ENCODE measurements around the gene EVX2.

The EVX2 gene

DNA sequence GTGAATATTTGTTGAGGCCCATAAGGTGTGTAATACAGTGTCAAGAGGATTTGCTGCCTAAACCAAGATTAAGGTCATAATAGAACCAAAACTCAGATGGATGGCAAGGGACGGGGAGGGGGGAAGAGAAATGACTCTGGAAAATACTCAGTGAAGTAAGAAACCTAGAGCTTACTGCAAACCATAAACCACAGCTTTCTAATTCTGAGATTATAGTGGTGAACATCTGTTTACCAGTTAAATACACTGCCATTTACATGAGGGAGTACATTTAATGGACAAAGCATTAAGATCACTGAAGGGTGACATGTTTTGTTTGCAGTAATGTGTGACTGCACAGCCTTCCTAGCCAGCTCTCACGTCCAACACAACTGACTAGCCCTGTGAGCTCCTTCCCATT lies 19.8 kb downstream of the EVX2 start:
- H3K36me3 ChIP-seq (ENCODE audit: insufficient read depth, low read length): no peaks in the 10 kb centered on the region
- H3K9me3 ChIP-seq (ENCODE audit: insufficient read depth, low read length, severe bottlenecking): no peaks in the 10 kb centered on the region
- ATAC-seq (ENCODE audit: insufficient read depth, low read depth) (no peak; the same call in 2 of the 3 replicates), DNase-seq (no peak)
- H2AFZ ChIP-seq (ENCODE audit: low read depth, low read length): no peak overlapping the region
- H3K27ac ChIP-seq (ENCODE audit: low read length): no peak overlapping the region
- no peaks in the 10 kb centered on the region for H3K79me2 ChIP-seq (ENCODE audit: insufficient read depth, low read length)
- H3K27me3 ChIP-seq (ENCODE audit: insufficient read depth, low read length, poor library complexity): peaks cover 13% of the 10 kb centered on the region
- H4K20me1 ChIP-seq (ENCODE audit: insufficient read depth, low read length): no peaks in the 10 kb centered on the region
- H3K9ac ChIP-seq (ENCODE audit: low read depth, low read length): no peak overlapping the region
- H3K4me3 ChIP-seq (ENCODE audit: low read depth in 1 of 2, low read length in 2 of 2): no peak overlapping the region
- TF ChIP-seq CTCF (IDR thresholded peaks at IDR 0.05; ENCODE audit: borderline replicate concordance, extremely low read depth, low read length, poor library complexity, severe bottlenecking): no peak
- no peak for TF ChIP-seq EZH2 (IDR thresholded peaks at IDR 0.05; ENCODE audit: borderline replicate concordance, low read depth, low read length, severe bottlenecking)
- no peak overlapping the region for H3K4me2 ChIP-seq (ENCODE audit: insufficient read depth, low read length)
- H3K4me1 ChIP-seq (ENCODE audit: insufficient read depth, low read length): no peaks in the 10 kb centered on the region

DNA sequence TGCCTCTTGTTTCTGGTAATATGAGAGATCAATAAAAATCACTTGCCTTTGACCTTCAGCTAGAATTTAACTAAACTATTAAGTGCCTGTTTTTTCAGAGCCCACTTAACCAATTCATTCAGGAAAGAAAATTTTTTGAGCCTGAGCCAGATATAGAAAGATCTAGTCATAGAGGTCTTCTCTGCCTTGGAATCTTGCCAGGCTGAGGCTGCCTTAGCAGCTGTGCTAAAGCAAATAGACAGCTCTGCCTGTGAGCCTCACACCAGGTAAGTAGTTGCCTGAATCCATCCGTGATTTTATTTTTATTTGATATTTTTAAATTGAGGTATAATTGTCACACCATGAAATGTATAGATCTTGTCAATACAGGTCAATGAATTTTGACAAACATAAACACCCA lies 27.4 kb downstream of the EVX2 start:
- no peak for TF ChIP-seq EZH2 (IDR thresholded peaks at IDR 0.05; ENCODE audit: borderline replicate concordance, low read depth, low read length, severe bottlenecking)
- no peak for TF ChIP-seq CTCF (IDR thresholded peaks at IDR 0.05; ENCODE audit: borderline replicate concordance, extremely low read depth, low read length, poor library complexity, severe bottlenecking)
- Histone ChIP-seq H4K20me1 (ENCODE audit: insufficient read depth, low read length) (no peaks in the 10 kb centered on the region), H3K4me3 (ENCODE audit: low read depth in 1 of 2, low read length in 2 of 2) (no peak overlapping the region), H2AFZ (ENCODE audit: low read depth, low read length) (no peak overlapping the region), H3K4me1 (ENCODE audit: insufficient read depth, low read length) (no peaks in the 10 kb centered on the region), H3K9me3 (ENCODE audit: insufficient read depth, low read length, severe bottlenecking) (no peaks in the 10 kb centered on the region), H3K27me3 (ENCODE audit: insufficient read depth, low read length, poor library complexity) (peaks cover 4% of the 10 kb centered on the region), H3K79me2 (ENCODE audit: insufficient read depth, low read length) (no peaks in the 10 kb centered on the region), H3K4me2 (ENCODE audit: insufficient read depth, low read length) (no peak overlapping the region), H3K9ac (ENCODE audit: low read depth, low read length) (no peak overlapping the region), H3K36me3 (ENCODE audit: insufficient read depth, low read length) (no peaks in the 10 kb centered on the region), H3K27ac (ENCODE audit: low read length) (no peak overlapping the region)
- DNase-seq (no peak), ATAC-seq (ENCODE audit: insufficient read depth, low read depth) (no peak)

- no peak overlapping the region for H3K4me3 ChIP-seq (ENCODE audit: low read depth in 1 of 2, low read length in 2 of 2)
- H3K9me3 ChIP-seq (ENCODE audit: insufficient read depth, low read length, severe bottlenecking): no peaks in the 10 kb centered on the region
- TF ChIP-seq EZH2 (IDR thresholded peaks at IDR 0.05; ENCODE audit: borderline replicate concordance, low read depth, low read length, severe bottlenecking) (no peak), CTCF (IDR thresholded peaks at IDR 0.05; ENCODE audit: borderline replicate concordance, extremely low read depth, low read length, poor library complexity, severe bottlenecking) (no peak)
- DNase-seq (no peak), ATAC-seq (ENCODE audit: insufficient read depth, low read depth) (no peak)
- no peaks in the 10 kb centered on the region for H3K79me2 ChIP-seq (ENCODE audit: insufficient read depth, low read length)
- H3K27ac ChIP-seq (ENCODE audit: low read length): no peak overlapping the region
- no peak overlapping the region for H3K9ac ChIP-seq (ENCODE audit: low read depth, low read length)
- no peak overlapping the region for H2AFZ ChIP-seq (ENCODE audit: low read depth, low read length)
- H3K4me2 ChIP-seq (ENCODE audit: insufficient read depth, low read length): no peak overlapping the region
- H4K20me1 ChIP-seq (ENCODE audit: insufficient read depth, low read length): no peaks in the 10 kb centered on the region
- peaks cover 3% of the 10 kb centered on the region for H3K27me3 ChIP-seq (ENCODE audit: insufficient read depth, low read length, poor library complexity)
- H3K4me1 ChIP-seq (ENCODE audit: insufficient read depth, low read length): no peaks in the 10 kb centered on the region
- no peaks in the 10 kb centered on the region for H3K36me3 ChIP-seq (ENCODE audit: insufficient read depth, low read length)
Measured at GRCh38 chr2:176039375-176039774, 44.4 kb downstream of the EVX2 start.

- TF ChIP-seq EZH2 (IDR thresholded peaks at IDR 0.05; ENCODE audit: borderline replicate concordance, low read depth, low read length, severe bottlenecking) (no peak), CTCF (IDR thresholded peaks at IDR 0.05; ENCODE audit: borderline replicate concordance, extremely low read depth, low read length, poor library complexity, severe bottlenecking) (no peak)
- H3K27me3 ChIP-seq (ENCODE audit: insufficient read depth, low read length, poor library complexity): peaks cover 5% of the 10 kb centered on the region
- H3K79me2 ChIP-seq (ENCODE audit: insufficient read depth, low read length): no peaks in the 10 kb centered on the region
- no peaks in the 10 kb centered on the region for H3K9me3 ChIP-seq (ENCODE audit: insufficient read depth, low read length, severe bottlenecking)
- H3K9ac ChIP-seq (ENCODE audit: low read depth, low read length): no peak overlapping the region
- no peak overlapping the region for H2AFZ ChIP-seq (ENCODE audit: low read depth, low read length)
- DNase-seq: no peak
- H4K20me1 ChIP-seq (ENCODE audit: insufficient read depth, low read length): no peaks in the 10 kb centered on the region
- ATAC-seq (ENCODE audit: insufficient read depth, low read depth): no peak
- H3K4me3 ChIP-seq (ENCODE audit: low read depth in 1 of 2, low read length in 2 of 2): no peak overlapping the region
- no peaks in the 10 kb centered on the region for H3K4me1 ChIP-seq (ENCODE audit: insufficient read depth, low read length)
- H3K4me2 ChIP-seq (ENCODE audit: insufficient read depth, low read length): no peak overlapping the region
- H3K27ac ChIP-seq (ENCODE audit: low read length): no peak overlapping the region
- H3K36me3 ChIP-seq (ENCODE audit: insufficient read depth, low read length): no peaks in the 10 kb centered on the region
Measured at GRCh38 chr2:176038694-176039093, 45.1 kb downstream of the EVX2 start.

Data from DND-41 (cell line).